Activated CD8-positive, alpha-beta T cell treated with anti-CD3 and anti-CD28 coated beads for 36 hours (primary cell): ENCODE results near the gene OR2S2. TPM values are rescaled to one million over a fixed set of nuclear protein-coding genes. Genes with fewer than 3 reads are reported as not detected.

Source experiments
- ATAC-seq: fragments of 200-7000 bp; cut with Tn5 transposase; one replicate; pipeline ENCODE4 v1.10.0; 2021; ENCODE audit warnings: mild to moderate bottlenecking, moderate library complexity
- CTCF ChIA-PET: fragments of 350-600 bp; sonication (Branson Sonifier 250); formaldehyde crosslinking; loops from one replicate; lab custom pipeline; 2021; ENCODE audit warnings: antibody characterized with exemption; lab: Charles Lee
- POLR2A ChIA-PET: fragments of 350-600 bp; sonication (Branson Sonifier 250); formaldehyde crosslinking; loops from one replicate; lab custom pipeline; 2021; ENCODE audit warnings: antibody characterized with exemption; lab: Charles Lee
- DNase-seq: peaks from one replicate; pipeline ENCODE4 v3.0.0-alpha.2; 2020
- H3K27ac Mint-ChIP-seq: one replicate; pipeline ENCODE4 v1.8.0; 2021; ENCODE audit warnings: mild to moderate bottlenecking, mixed read lengths
- H3K27me3 Mint-ChIP-seq: one replicate; pipeline ENCODE4 v1.8.0; 2021; ENCODE audit warnings: mixed read lengths
- H3K36me3 Mint-ChIP-seq: one replicate; pipeline ENCODE4 v1.8.0; 2021; ENCODE audit warnings: low read depth, mixed read lengths
- H3K4me1 Mint-ChIP-seq: one replicate; pipeline ENCODE4 v1.8.0; 2021; ENCODE audit warnings: low read depth, mixed read lengths
- H3K4me3 Mint-ChIP-seq: one replicate; pipeline ENCODE4 v1.8.0; 2021; ENCODE audit warnings: mild to moderate bottlenecking, moderate library complexity, mixed read lengths
- H3K9me3 Mint-ChIP-seq: one replicate; pipeline ENCODE4 v1.8.0; 2021; ENCODE audit warnings: mixed read lengths
- CTCF ChIP-seq: fragments of 200-600 bp; IDR thresholded peaks from one replicate; pipeline ENCODE4 v1.8.0; 2022; ENCODE audit warnings: antibody characterized with exemption, mild to moderate bottlenecking
- intact Hi-C: fragments of 100-400 bp; cut with micrococcal nuclease; formaldehyde crosslinking; loops from one replicate; pipeline ENCODE4 v1.10.0; 2022
- total RNA-seq, 2 experiments: library from RNA; stranded (reverse); gene quantifications; one replicate each; pipeline ENCODE4 v1.2.3, GENCODE V29; 2021

Gene OR2S2
- total RNA-seq, 2 experiments from 2014 or later = not detected

- intact Hi-C loops = no loop called here
- Mint-ChIP-seq H3K27ac (no peak overlapping the region), H3K4me1 (no peaks in the 10 kb centered on the region), H3K36me3 (no peaks in the 10 kb centered on the region), H3K27me3 (peaks cover 9% of the 10 kb centered on the region), H3K9me3 (no peaks in the 10 kb centered on the region), H3K4me3 (no peak overlapping the region)
- ATAC-seq (no peak), DNase-seq (no peak)
- ChIA-PET POLR2A (no interaction called here), CTCF (interaction anchor here (0.9 to 1.5 kb wide), 4 partner anchors 10 to 764 kb away, joined by 3 to 6 read pairs (median 4); no protein-coding TSS in a partner anchor)
- TF ChIP-seq CTCF = no peak
Measured at GRCh38 chr9:35965011-35965410, 7.1 kb upstream of the OR2S2 start.

- H3K4me1 Mint-ChIP-seq = no peaks in the 10 kb centered on the region
- ChIA-PET CTCF (interaction anchor here (1.2 to 1.9 kb wide), 2 partner anchors 8 to 17 kb away, joined by 6 read pairs; no protein-coding TSS in a partner anchor), POLR2A (no interaction called here)
- no peaks in the 10 kb centered on the region for H3K36me3 Mint-ChIP-seq
- H3K9me3 Mint-ChIP-seq = no peaks in the 10 kb centered on the region
- TF ChIP-seq CTCF = no peak
- no peak overlapping the region for H3K27ac Mint-ChIP-seq
- ATAC-seq (no peak), DNase-seq (no peak)
- no peak overlapping the region for H3K4me3 Mint-ChIP-seq
- H3K27me3 Mint-ChIP-seq = peaks cover 2% of the 10 kb centered on the region
- intact Hi-C loops = no loop called here
Measured at GRCh38 chr9:35962126-35962906, 4.4 kb upstream of the OR2S2 start.

- no peaks in the 10 kb centered on the region for H3K36me3 Mint-ChIP-seq
- ChIA-PET POLR2A (no interaction called here), CTCF (interaction anchor here (1.0 to 4.3 kb wide), 5 partner anchors 14 to 63 kb away, joined by 3 to 27 read pairs (median 10); no protein-coding TSS in a partner anchor)
- ATAC-seq (no peak), DNase-seq (no peak)
- H3K9me3 Mint-ChIP-seq = no peaks in the 10 kb centered on the region
- no peaks in the 10 kb centered on the region for H3K4me1 Mint-ChIP-seq
- H3K27me3 Mint-ChIP-seq = no peaks in the 10 kb centered on the region
- no peak overlapping the region for H3K27ac Mint-ChIP-seq
- H3K4me3 Mint-ChIP-seq = no peak overlapping the region
- no peak for TF ChIP-seq CTCF
- intact Hi-C loops = no loop called here
Measured at GRCh38 chr9:35960039-35960655, 2.2 kb upstream of the OR2S2 start.

GRCh38 chr9:35956651-35957050 lies 1.3 kb downstream of the OR2S2 start:
- no peak for DNase-seq
- ChIA-PET POLR2A (no interaction called here), CTCF (interaction anchor here (0.8 to 4.1 kb wide), 11 partner anchors 10 to 166 kb away, joined by 3 to 59 read pairs (median 4); no protein-coding TSS in a partner anchor)
- Mint-ChIP-seq H3K27me3 (peaks cover 4% of the 10 kb centered on the region), H3K4me1 (no peaks in the 10 kb centered on the region), H3K9me3 (no peaks in the 10 kb centered on the region), H3K27ac (no peak overlapping the region), H3K4me3 (no peak overlapping the region), H3K36me3 (no peaks in the 10 kb centered on the region)
- TF ChIP-seq CTCF = no peak
- intact Hi-C loops = loop anchor here (5.0 kb wide), 1 partner anchor 66 kb away; no protein-coding TSS in a partner anchor
- ATAC-seq = no peak
